ENCODE measurements around the gene BMAL2. TPM values are rescaled to one million over a fixed set of nuclear protein-coding genes. Genes with fewer than 3 reads are reported as not detected.

BMAL2 gene
- total and polyA plus RNA-seq, 2 experiments from 2014 or later: 5.5 to 18.2 TPM

DNA sequence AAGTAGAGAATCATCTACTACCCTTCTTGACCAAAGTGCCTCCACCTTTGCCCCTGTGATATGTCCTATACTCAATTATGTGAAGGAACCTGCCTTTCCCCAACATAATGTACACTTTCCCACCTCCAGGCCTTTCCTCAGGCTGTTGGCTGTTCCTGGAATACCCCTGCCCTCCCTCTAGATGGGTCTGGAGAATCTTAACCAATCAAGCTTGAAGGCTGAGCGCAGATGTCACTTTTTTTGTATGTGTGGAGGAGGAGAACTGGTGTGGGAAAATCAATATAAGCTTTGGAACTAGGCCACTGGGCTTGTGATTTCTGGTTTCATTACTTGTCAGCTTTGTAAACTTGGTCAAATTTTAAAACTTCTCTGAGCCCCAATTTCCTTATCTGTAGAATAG lies 4.7 kb downstream of the BMAL2 start:
- ATAC-seq (no peak), DNase-seq (ENCODE audit: low spot score) (peak; percentile 43)
- Histone ChIP-seq H3K4me1 (ENCODE audit: insufficient read depth) (peaks cover 23% of the 10 kb centered on the region), H3K79me2 (replicated peaks; ENCODE audit: insufficient read depth) (peaks cover 73% of the 10 kb centered on the region), H4K20me1 (replicated peaks; ENCODE audit: insufficient read depth) (peaks cover 6% of the 10 kb centered on the region; the same call in 1 of the 2 replicates), H3K27ac (ENCODE audit: low read depth) (no peak overlapping the region), H3K9me2 (ENCODE audit: insufficient read depth) (no peaks in the 10 kb centered on the region), H3K36me3 (ENCODE audit: insufficient read depth) (no peaks in the 10 kb centered on the region), H2AFZ (no peak overlapping the region), H3K4me2 (no peak overlapping the region), H3K4me3 (no peak overlapping the region), H3K27me3 (ENCODE audit: insufficient read depth) (peaks cover 18% of the 10 kb centered on the region), H3F3A (replicated peaks; ENCODE audit: low read depth) (no peaks in the 10 kb centered on the region)
- no peak for TF ChIP-seq NANOG (IDR thresholded peaks at IDR 0.05; ENCODE audit: borderline replicate concordance)
- H3K27ac Mint-ChIP-seq: no peak overlapping the region
- H3K27me3 Mint-ChIP-seq (ENCODE audit: insufficient read depth, low read depth, poor library complexity): peaks cover 8% of the 10 kb centered on the region
- peaks cover 29% of the 10 kb centered on the region for H3K4me1 Mint-ChIP-seq
- no peaks in the 10 kb centered on the region for H3K9me3 Mint-ChIP-seq
- no peaks in the 10 kb centered on the region for H3K36me3 Mint-ChIP-seq (ENCODE audit: low read depth)
- no peak overlapping the region for H3K4me3 Mint-ChIP-seq

DNA sequence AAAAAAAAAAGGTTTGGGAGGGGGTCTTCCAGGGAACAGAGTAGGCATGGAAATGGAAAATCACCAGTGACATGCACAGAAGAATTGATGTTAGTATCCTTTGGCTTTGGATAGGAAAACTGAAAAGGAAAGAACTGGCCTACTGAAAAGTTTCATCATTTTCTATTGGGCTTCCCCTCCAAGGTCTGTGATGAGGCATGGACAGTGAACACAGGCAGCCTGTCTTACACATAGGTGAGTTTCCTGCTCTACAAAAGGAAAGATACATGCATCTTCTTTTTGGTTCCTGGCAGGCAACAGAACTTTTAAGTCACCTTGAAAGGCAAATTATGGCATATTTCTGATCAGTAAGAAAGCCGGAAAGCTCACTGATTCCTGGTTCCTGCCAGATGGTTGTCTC lies 5.8 kb downstream of the BMAL2 start:
- peaks cover 6% of the 10 kb centered on the region; the same call in 1 of the 2 replicates for H4K20me1 ChIP-seq (replicated peaks; ENCODE audit: insufficient read depth)
- ATAC-seq: no peak
- TF ChIP-seq EZH2 (IDR thresholded peaks at IDR 0.05; ENCODE audit: low read depth, unreplicated experiment): no peak
- TF ChIP-seq, protein P1, sequence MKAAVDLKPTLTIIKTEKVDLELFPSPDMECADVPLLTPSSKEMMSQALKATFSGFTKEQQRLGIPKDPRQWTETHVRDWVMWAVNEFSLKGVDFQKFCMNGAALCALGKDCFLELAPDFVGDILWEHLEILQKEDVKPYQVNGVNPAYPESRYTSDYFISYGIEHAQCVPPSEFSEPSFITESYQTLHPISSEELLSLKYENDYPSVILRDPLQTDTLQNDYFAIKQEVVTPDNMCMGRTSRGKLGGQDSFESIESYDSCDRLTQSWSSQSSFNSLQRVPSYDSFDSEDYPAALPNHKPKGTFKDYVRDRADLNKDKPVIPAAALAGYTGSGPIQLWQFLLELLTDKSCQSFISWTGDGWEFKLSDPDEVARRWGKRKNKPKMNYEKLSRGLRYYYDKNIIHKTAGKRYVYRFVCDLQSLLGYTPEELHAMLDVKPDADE (IDR thresholded peaks at IDR 0.05): no peak
- TF ChIP-seq, protein P2, sequence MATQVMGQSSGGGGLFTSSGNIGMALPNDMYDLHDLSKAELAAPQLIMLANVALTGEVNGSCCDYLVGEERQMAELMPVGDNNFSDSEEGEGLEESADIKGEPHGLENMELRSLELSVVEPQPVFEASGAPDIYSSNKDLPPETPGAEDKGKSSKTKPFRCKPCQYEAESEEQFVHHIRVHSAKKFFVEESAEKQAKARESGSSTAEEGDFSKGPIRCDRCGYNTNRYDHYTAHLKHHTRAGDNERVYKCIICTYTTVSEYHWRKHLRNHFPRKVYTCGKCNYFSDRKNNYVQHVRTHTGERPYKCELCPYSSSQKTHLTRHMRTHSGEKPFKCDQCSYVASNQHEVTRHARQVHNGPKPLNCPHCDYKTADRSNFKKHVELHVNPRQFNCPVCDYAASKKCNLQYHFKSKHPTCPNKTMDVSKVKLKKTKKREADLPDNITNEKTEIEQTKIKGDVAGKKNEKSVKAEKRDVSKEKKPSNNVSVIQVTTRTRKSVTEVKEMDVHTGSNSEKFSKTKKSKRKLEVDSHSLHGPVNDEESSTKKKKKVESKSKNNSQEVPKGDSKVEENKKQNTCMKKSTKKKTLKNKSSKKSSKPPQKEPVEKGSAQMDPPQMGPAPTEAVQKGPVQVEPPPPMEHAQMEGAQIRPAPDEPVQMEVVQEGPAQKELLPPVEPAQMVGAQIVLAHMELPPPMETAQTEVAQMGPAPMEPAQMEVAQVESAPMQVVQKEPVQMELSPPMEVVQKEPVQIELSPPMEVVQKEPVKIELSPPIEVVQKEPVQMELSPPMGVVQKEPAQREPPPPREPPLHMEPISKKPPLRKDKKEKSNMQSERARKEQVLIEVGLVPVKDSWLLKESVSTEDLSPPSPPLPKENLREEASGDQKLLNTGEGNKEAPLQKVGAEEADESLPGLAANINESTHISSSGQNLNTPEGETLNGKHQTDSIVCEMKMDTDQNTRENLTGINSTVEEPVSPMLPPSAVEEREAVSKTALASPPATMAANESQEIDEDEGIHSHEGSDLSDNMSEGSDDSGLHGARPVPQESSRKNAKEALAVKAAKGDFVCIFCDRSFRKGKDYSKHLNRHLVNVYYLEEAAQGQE (IDR thresholded peaks at IDR 0.05; ENCODE audit: unreplicated experiment): no peak
- TF ChIP-seq ZNF114 (CRISPR knock-in tag; IDR thresholded peaks at IDR 0.05): no peak
- TF ChIP-seq, protein P3, sequence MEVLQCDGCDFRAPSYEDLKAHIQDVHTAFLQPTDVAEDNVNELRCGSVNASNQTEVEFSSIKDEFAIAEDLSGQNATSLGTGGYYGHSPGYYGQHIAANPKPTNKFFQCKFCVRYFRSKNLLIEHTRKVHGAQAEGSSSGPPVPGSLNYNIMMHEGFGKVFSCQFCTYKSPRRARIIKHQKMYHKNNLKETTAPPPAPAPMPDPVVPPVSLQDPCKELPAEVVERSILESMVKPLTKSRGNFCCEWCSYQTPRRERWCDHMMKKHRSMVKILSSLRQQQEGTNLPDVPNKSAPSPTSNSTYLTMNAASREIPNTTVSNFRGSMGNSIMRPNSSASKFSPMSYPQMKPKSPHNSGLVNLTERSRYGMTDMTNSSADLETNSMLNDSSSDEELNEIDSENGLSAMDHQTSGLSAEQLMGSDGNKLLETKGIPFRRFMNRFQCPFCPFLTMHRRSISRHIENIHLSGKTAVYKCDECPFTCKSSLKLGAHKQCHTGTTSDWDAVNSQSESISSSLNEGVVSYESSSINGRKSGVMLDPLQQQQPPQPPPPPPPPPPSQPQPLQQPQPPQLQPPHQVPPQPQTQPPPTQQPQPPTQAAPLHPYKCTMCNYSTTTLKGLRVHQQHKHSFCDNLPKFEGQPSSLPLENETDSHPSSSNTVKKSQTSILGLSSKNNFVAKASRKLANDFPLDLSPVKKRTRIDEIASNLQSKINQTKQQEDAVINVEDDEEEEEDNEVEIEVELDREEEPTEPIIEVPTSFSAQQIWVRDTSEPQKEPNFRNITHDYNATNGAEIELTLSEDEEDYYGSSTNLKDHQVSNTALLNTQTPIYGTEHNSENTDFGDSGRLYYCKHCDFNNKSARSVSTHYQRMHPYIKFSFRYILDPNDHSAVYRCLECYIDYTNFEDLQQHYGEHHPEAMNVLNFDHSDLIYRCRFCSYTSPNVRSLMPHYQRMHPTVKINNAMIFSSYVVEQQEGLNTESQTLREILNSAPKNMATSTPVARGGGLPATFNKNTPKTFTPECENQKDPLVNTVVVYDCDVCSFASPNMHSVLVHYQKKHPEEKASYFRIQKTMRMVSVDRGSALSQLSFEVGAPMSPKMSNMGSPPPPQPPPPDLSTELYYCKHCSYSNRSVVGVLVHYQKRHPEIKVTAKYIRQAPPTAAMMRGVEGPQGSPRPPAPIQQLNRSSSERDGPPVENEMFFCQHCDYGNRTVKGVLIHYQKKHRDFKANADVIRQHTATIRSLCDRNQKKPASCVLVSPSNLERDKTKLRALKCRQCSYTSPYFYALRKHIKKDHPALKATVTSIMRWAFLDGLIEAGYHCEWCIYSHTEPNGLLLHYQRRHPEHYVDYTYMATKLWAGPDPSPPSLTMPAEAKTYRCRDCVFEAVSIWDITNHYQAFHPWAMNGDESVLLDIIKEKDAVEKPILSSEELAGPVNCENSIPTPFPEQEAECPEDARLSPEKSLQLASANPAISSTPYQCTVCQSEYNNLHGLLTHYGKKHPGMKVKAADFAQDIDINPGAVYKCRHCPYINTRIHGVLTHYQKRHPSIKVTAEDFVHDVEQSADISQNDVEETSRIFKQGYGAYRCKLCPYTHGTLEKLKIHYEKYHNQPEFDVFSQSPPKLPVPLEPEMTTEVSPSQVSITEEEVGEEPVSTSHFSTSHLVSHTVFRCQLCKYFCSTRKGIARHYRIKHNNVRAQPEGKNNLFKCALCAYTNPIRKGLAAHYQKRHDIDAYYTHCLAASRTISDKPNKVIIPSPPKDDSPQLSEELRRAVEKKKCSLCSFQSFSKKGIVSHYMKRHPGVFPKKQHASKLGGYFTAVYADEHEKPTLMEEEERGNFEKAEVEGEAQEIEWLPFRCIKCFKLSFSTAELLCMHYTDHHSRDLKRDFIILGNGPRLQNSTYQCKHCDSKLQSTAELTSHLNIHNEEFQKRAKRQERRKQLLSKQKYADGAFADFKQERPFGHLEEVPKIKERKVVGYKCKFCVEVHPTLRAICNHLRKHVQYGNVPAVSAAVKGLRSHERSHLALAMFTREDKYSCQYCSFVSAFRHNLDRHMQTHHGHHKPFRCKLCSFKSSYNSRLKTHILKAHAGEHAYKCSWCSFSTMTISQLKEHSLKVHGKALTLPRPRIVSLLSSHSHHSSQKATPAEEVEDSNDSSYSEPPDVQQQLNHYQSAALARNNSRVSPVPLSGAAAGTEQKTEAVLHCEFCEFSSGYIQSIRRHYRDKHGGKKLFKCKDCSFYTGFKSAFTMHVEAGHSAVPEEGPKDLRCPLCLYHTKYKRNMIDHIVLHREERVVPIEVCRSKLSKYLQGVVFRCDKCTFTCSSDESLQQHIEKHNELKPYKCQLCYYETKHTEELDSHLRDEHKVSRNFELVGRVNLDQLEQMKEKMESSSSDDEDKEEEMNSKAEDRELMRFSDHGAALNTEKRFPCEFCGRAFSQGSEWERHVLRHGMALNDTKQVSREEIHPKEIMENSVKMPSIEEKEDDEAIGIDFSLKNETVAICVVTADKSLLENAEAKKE (CRISPR knock-in tag; IDR thresholded peaks at IDR 0.05): no peak
- TF ChIP-seq JUNB (IDR thresholded peaks at IDR 0.05; ENCODE audit: unreplicated experiment): no peak
- TF ChIP-seq NANOG (IDR thresholded peaks at IDR 0.05; ENCODE audit: borderline replicate concordance): no peak
- TF ChIP-seq POLR2AphosphoS5 (IDR thresholded peaks at IDR 0.05; ENCODE audit: low read depth): no peak
- TF ChIP-seq, protein P4, sequence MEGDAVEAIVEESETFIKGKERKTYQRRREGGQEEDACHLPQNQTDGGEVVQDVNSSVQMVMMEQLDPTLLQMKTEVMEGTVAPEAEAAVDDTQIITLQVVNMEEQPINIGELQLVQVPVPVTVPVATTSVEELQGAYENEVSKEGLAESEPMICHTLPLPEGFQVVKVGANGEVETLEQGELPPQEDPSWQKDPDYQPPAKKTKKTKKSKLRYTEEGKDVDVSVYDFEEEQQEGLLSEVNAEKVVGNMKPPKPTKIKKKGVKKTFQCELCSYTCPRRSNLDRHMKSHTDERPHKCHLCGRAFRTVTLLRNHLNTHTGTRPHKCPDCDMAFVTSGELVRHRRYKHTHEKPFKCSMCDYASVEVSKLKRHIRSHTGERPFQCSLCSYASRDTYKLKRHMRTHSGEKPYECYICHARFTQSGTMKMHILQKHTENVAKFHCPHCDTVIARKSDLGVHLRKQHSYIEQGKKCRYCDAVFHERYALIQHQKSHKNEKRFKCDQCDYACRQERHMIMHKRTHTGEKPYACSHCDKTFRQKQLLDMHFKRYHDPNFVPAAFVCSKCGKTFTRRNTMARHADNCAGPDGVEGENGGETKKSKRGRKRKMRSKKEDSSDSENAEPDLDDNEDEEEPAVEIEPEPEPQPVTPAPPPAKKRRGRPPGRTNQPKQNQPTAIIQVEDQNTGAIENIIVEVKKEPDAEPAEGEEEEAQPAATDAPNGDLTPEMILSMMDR (conservative IDR thresholded peaks at IDR 0.05; ENCODE audit: low read depth in 2 of 2): no peak
- TF ChIP-seq CREB1 (CRISPR knock-in tag; IDR thresholded peaks at IDR 0.05; ENCODE audit: low read depth): no peak

More for the DNA sequence above, 5.8 kb downstream of the BMAL2 start:
- Mint-ChIP-seq H3K27ac (no peak overlapping the region), H3K4me3 (no peak overlapping the region), H3K9me3 (no peaks in the 10 kb centered on the region), H3K36me3 (ENCODE audit: low read depth) (no peaks in the 10 kb centered on the region), H3K27me3 (ENCODE audit: insufficient read depth, low read depth, poor library complexity) (peaks cover 6% of the 10 kb centered on the region), H3K4me1 (peaks cover 31% of the 10 kb centered on the region)
- Histone ChIP-seq H3K4me3 (no peak overlapping the region), H3F3A (replicated peaks; ENCODE audit: low read depth) (no peaks in the 10 kb centered on the region), H2AFZ (no peak overlapping the region), H3K4me2 (no peak overlapping the region), H3K9me2 (ENCODE audit: insufficient read depth) (no peaks in the 10 kb centered on the region), H3K4me1 (ENCODE audit: insufficient read depth) (peaks cover 24% of the 10 kb centered on the region), H3K27me3 (ENCODE audit: insufficient read depth) (peaks cover 15% of the 10 kb centered on the region), H3K36me3 (ENCODE audit: insufficient read depth) (no peaks in the 10 kb centered on the region), H3K79me2 (replicated peaks; ENCODE audit: insufficient read depth) (peaks cover 78% of the 10 kb centered on the region), H3K27ac (ENCODE audit: low read depth) (no peak overlapping the region)
- DNase-seq (ENCODE audit: low spot score): no peak
